Measurements from ENCODE around the gene SPOCK2. TPM values are rescaled to one million over a fixed set of nuclear protein-coding genes. Genes with fewer than 3 reads are reported as not detected.

SPOCK2 gene
- total and polyA plus RNA-seq, 7 donors, result 1.8 to 5.3 (median 3.3) TPM

GRCh38 chr10:72010234-72010973 is 77.9 kb downstream of the SPOCK2 start:
- Histone ChIP-seq H3K9me3 (no peaks in the 10 kb centered on the region), H3K36me3 (ENCODE audit: insufficient read depth in 1 of 2, low read depth in 1 of 2) (peaks cover 0 to 29% of the 10 kb centered on the region in 2 donors), H3K27me3 (ENCODE audit: insufficient read depth in 3 of 3, low read length in 2 of 3) (no peaks in the 10 kb centered on the region), H3K4me1 (peaks cover 52% of the 10 kb centered on the region), H3K4me3 (no peak overlapping the region), H3K27ac (peak overlapping the region; percentile 93)
- TF ChIP-seq, protein P1, sequence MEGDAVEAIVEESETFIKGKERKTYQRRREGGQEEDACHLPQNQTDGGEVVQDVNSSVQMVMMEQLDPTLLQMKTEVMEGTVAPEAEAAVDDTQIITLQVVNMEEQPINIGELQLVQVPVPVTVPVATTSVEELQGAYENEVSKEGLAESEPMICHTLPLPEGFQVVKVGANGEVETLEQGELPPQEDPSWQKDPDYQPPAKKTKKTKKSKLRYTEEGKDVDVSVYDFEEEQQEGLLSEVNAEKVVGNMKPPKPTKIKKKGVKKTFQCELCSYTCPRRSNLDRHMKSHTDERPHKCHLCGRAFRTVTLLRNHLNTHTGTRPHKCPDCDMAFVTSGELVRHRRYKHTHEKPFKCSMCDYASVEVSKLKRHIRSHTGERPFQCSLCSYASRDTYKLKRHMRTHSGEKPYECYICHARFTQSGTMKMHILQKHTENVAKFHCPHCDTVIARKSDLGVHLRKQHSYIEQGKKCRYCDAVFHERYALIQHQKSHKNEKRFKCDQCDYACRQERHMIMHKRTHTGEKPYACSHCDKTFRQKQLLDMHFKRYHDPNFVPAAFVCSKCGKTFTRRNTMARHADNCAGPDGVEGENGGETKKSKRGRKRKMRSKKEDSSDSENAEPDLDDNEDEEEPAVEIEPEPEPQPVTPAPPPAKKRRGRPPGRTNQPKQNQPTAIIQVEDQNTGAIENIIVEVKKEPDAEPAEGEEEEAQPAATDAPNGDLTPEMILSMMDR (IDR thresholded peaks at IDR 0.05), result no peak
- DNase-seq, result no peak
- intact Hi-C loops (cut with DNase I), result no loop called here
- WGBS, 3 donors, result 62 to 82% (median 67%) methylated on average over 7 of the region's 7 CpGs
- peak in 1 of 4 donors; percentile 5 for ATAC-seq

GRCh38 chr10:72009425-72010081 is 78.8 kb downstream of the SPOCK2 start:
- ATAC-seq, result peak; percentile 84 to 91 (median 88)
- peak; percentile 93 to 96 for DNase-seq
- intact Hi-C loops (cut with DNase I), result loop anchor here in 1 of 2 donors (2.0 kb wide), 1 partner anchor 45 kb away; the partner anchor contains the start of gene CHST3
- Histone ChIP-seq H3K4me3 (peak overlapping the region; percentile 3), H3K27ac (peak overlapping the region; percentile 93), H3K27me3 (ENCODE audit: insufficient read depth in 3 of 3, low read length in 2 of 3) (no peaks in the 10 kb centered on the region), H3K36me3 (ENCODE audit: insufficient read depth in 1 of 2, low read depth in 1 of 2) (peaks cover 0 to 29% of the 10 kb centered on the region in 2 donors), H3K4me1 (peaks cover 52% of the 10 kb centered on the region), H3K9me3 (no peaks in the 10 kb centered on the region)
- WGBS, 3 donors, result 5 to 8% (median 8%) methylated on average over 12 of the region's 12 CpGs
- TF ChIP-seq, protein P1 (IDR thresholded peaks at IDR 0.05), result no peak

GRCh38 chr10:72009051-72009424 is 79.3 kb downstream of the SPOCK2 start:
- TF ChIP-seq, protein P1 (IDR thresholded peaks at IDR 0.05), result no peak
- H3K36me3 ChIP-seq (ENCODE audit: insufficient read depth in 1 of 2, low read depth in 1 of 2), result peaks cover 0 to 29% of the 10 kb centered on the region in 2 donors
- peaks cover 47% of the 10 kb centered on the region for H3K4me1 ChIP-seq
- intact Hi-C loops (cut with DNase I), result loop anchor here in 1 of 2 donors (2.0 kb wide), 1 partner anchor 44 kb away; the partner anchor contains the start of gene CHST3
- H3K27ac ChIP-seq, result peak overlapping the region; percentile 93
- DNase-seq, result no peak
- WGBS, 3 donors, result 15 to 30% (median 19%) methylated on average over 9 of the region's 9 CpGs
- no peak for ATAC-seq
- peak overlapping the region; percentile 3 for H3K4me3 ChIP-seq
- no peaks in the 10 kb centered on the region for H3K9me3 ChIP-seq
- H3K27me3 ChIP-seq (ENCODE audit: insufficient read depth in 3 of 3, low read length in 2 of 3), result no peaks in the 10 kb centered on the region

Other genes starting within 250 kb of the SPOCK2 start
- gene PSAP, start 237.3 kb downstream of the SPOCK2 start, total RNA-seq, result 1,000 to 10,000 TPM in 3 of 4 donors, 100 to 1,000 TPM in 1; 885 to 1,725 (median 1,143) TPM
- gene PSAP, start 237.3 kb downstream of the SPOCK2 start, polyA plus RNA-seq, result 1,000 to 10,000 TPM in 1 of 3 donors, 100 to 1,000 TPM in 2; 634 to 1,049 (median 695) TPM
- 10 to 100 TPM; 10.6 to 44.0 (median 16.6) TPM for gene CHST3, start 124.2 kb downstream of the SPOCK2 start, total RNA-seq
- gene CHST3, start 124.2 kb downstream of the SPOCK2 start, polyA plus RNA-seq, result 10 to 100 TPM in 1 of 3 donors, 1 to 10 TPM in 2; 3.3 to 12.1 (median 8.2) TPM
- gene ANAPC16, start 127.5 kb upstream of the SPOCK2 start, total RNA-seq, result 100 to 1,000 TPM in 3 of 4 donors, 10 to 100 TPM in 1; 80.3 to 144 (median 119) TPM
- 100 to 1,000 TPM in 2 of 3 donors, 10 to 100 TPM in 1; 60.1 to 184 (median 167) TPM for gene ANAPC16, start 127.5 kb upstream of the SPOCK2 start, polyA plus RNA-seq
- 10 to 100 TPM; 15.3 to 22.4 (median 19.4) TPM for gene ASCC1, start 127.7 kb upstream of the SPOCK2 start, total RNA-seq
- gene ASCC1, start 127.7 kb upstream of the SPOCK2 start, polyA plus RNA-seq, result 10 to 100 TPM; 17.9 to 37.0 (median 19.3) TPM
- gene DDIT4, start 185.4 kb upstream of the SPOCK2 start, total RNA-seq, result 100 to 1,000 TPM in 1 of 4 donors, 10 to 100 TPM in 3; 16.1 to 220 (median 65.4) TPM
- gene DDIT4, start 185.4 kb upstream of the SPOCK2 start, polyA plus RNA-seq, result 100 to 1,000 TPM; 114 to 744 (median 487) TPM